Measurements from ENCODE around the gene BCKDHA. TPM values are rescaled to one million over a fixed set of nuclear protein-coding genes. Genes with fewer than 3 reads are reported as not detected.

BCKDHA gene
- total and polyA plus RNA-seq, 2 of the 4 experiments (the other 2 are of a cell fraction) = 7.6 to 7.7 TPM

- no peak overlapping the region for H3K18ac ChIP-seq (ENCODE audit: low read depth, low read length)
- no peak for ATAC-seq (ENCODE audit: low read depth)
- TF ChIP-seq RFX5 (IDR thresholded peaks at IDR 0.05; ENCODE audit: low read depth, low read length) = no peak
- H3K27me3 ChIP-seq (ENCODE audit: control insufficient read depth, insufficient read depth, low read length) = no peaks in the 10 kb centered on the region
- dilution Hi-C loops (cut with HindIII; ENCODE audit: low sequenced_read_pairs, unreplicated experiment) = no loop called here
- no TSS peak for BruUV-seq (replicated peaks)
- no peak overlapping the region for H2AFZ ChIP-seq (replicated peaks; ENCODE audit: low read length, poor library complexity)
- ChIA-PET POLR2A (ENCODE audit: unreplicated experiment) (no interaction called here), CTCF (no interaction called here)
- no peak overlapping the region for H2AK9ac ChIP-seq (replicated peaks; ENCODE audit: low read depth, low read length, poor library complexity)
- no peak overlapping the region for H3K14ac ChIP-seq (replicated peaks; ENCODE audit: low read depth, low read length)
- in situ Hi-C loops (cut with MboI; ENCODE audit: low sequenced_read_pairs) = no loop called here
- intact Hi-C loops (cut with micrococcal nuclease) = no loop called here
- no peak overlapping the region for H2BK20ac ChIP-seq (ENCODE audit: low read depth, low read length)
- no peaks in the 10 kb centered on the region; the same call in 1 of the 2 replicates for H3K4me1 ChIP-seq (ENCODE audit: control insufficient read depth, insufficient read depth, low read length)
- H2BK15ac ChIP-seq (ENCODE audit: low read depth, low read length) = no peak overlapping the region
- DNase-seq = no peak
- 95% methylated on average over 3 of the region's 19 CpGs; no CpG with 5 or more reads in 1 of the 2 experiments for WGBS, 2 experiments (ENCODE audit: extremely low coverage in 2 of 2, insufficient read length in 1 of 2)
- peaks cover 9 to 21% of the 10 kb centered on the region in 2 experiments for H3K79me1 ChIP-seq (ENCODE audit: low read depth in 1 of 2, low read length in 2 of 2)
- H3K56ac ChIP-seq (ENCODE audit: extremely low read depth, insufficient read depth, low read length) = no peak overlapping the region
- H3K27ac ChIP-seq (ENCODE audit: insufficient read depth, low read length) = no peak overlapping the region
- H3K9ac ChIP-seq (ENCODE audit: low read depth, low read length) = no peak overlapping the region
- H4K5ac ChIP-seq (ENCODE audit: low read depth, low read length) = no peak overlapping the region
- H4K20me1 ChIP-seq (ENCODE audit: insufficient read depth, low read length) = no peaks in the 10 kb centered on the region
- H2AK5ac ChIP-seq (ENCODE audit: low read depth, low read length) = no peak overlapping the region
- no peak overlapping the region for H3K23ac ChIP-seq (ENCODE audit: low read depth, low read length)
- no peak overlapping the region for H3K4ac ChIP-seq (ENCODE audit: low read depth, low read length)
- H3K4me2 ChIP-seq (ENCODE audit: low read depth, low read length) = no peak overlapping the region
- H2BK120ac ChIP-seq (ENCODE audit: low read depth, low read length) = no peak overlapping the region
- H2BK5ac ChIP-seq (ENCODE audit: low read depth, low read length, poor library complexity, severe bottlenecking) = no peak overlapping the region
- H4K8ac ChIP-seq (ENCODE audit: low read depth in 2 of 2, low read length in 2 of 2) = no peak overlapping the region
- H4K91ac ChIP-seq (ENCODE audit: insufficient read depth, low read depth, low read length) = no peak overlapping the region
- no peaks in the 10 kb centered on the region for H3K9me3 ChIP-seq (ENCODE audit: control insufficient read depth, insufficient read depth, low read length)
- peaks cover 28% of the 10 kb centered on the region for H3K36me3 ChIP-seq (ENCODE audit: control insufficient read depth, insufficient read depth, low read length)
- no peaks in the 10 kb centered on the region; the same call in 1 of the 2 replicates for H3K9me1 ChIP-seq (ENCODE audit: insufficient read depth, low read length)
- H3K4me3 ChIP-seq (ENCODE audit: insufficient read depth, low read depth, low read length) = no peak overlapping the region
Measured at GRCh38 chr19:41435936-41436673, 38.5 kb downstream of the BCKDHA start.
